AG09309 (cell line): Measurements from ENCODE around the gene GNAT1.

Experiments
- DNase-seq: peaks from one replicate; pipeline ENCODE4 v3.0.0-alpha.2; 2010; ENCODE audit warnings: low read depth
- H3K4me3 ChIP-seq: 2 replicates; pipeline ENCODE4 v1.5.1; 2011; ENCODE audit warnings: mild to moderate bottlenecking, low read depth, low read length, moderate library complexity; ENCODE audit not compliant: control insufficient read depth
- CTCF ChIP-seq: IDR thresholded peaks from 2 replicates; pipeline ENCODE4 v1.5.1; 2011; ENCODE audit warnings: mild to moderate bottlenecking, low read depth, low read length, inconsistent platforms; ENCODE audit not compliant: insufficient read depth, control insufficient read depth; ENCODE audit errors: missing control alignments

The GNAT1 gene

DNA sequence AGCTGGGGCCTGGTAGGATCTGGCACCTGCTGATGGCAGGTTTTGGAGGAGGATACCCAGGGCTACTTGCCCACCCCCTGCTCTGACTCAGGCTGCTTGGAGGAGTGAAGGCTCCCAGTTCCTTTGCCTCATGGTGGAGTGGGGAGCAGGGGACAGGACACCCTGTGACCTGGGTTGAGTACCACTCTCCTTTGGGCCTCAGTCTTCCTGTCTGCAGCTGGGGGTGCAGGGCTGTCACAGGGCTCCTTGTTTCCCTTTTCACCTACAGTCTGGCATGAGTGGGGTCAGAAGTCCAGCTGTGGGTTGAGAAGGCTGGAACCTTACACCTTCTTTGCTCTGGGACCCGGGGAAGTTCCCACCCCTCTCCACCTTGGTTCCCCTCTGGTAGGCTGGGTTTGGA is 21.6 kb upstream of the GNAT1 start:
- no peak for DNase-seq
- no peak overlapping the region for H3K4me3 ChIP-seq
- no peak for TF ChIP-seq CTCF

DNA sequence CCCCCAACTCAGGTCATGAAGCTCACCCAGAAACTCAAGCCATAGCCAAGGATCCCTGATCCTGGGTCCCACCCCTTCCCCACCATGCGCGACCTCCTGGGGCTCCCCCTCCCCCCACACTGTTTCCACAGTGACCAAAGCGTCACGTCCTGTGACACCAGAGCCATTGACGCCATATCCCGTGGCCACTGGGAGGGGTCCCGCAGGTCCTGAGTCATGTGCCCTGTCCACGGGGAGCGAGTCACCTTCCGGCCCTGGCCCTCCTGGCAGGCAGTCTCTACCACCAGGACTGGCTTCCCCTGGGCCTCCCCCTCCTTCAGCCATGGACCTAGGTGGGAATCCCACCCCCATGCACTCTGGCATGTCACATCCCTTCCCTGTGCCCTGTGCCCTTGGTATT is 20.7 kb upstream of the GNAT1 start:
- H3K4me3 ChIP-seq, result no peak overlapping the region
- DNase-seq, result peak; percentile 35
- TF ChIP-seq CTCF, result no peak

GRCh38 chr3:50171540-50172301 is 19.7 kb upstream of the GNAT1 start:
- no peak for TF ChIP-seq CTCF
- no peak for DNase-seq
- H3K4me3 ChIP-seq, result no peak overlapping the region

DNA sequence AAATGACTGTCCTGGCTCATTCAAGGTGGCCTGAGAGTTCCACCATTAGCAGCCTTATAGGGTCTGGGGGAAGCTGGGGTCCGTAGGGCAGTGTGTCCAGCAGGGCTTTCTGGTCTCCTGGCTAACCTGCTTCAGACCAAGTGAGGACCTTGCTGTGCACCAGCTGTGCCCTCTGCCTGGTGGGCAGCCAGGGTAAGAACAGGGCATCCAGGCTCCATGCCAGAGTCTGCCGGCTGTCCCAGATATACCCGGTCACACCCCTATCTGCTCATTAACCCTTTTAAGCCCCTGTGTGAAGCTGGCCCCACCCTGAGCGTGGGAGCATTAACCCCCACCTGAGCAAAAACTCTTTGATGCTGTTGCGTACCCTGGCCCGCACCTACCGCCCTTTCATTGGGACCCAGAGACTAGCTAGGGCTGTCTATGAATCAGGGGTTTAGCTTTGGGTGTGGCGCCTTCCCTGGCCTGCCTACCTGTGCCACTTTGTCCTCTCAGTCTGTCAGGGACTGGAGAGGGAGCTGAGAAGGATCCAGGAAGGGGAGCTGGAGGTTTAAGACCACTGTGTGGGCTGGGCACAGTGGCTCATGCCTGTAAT is 18.7 kb upstream of the GNAT1 start:
- no peak overlapping the region for H3K4me3 ChIP-seq
- no peak for DNase-seq
- TF ChIP-seq CTCF, result no peak

GRCh38 chr3:50173685-50174516 is 17.5 kb upstream of the GNAT1 start:
- DNase-seq, result no peak
- H3K4me3 ChIP-seq, result no peak overlapping the region
- no peak for TF ChIP-seq CTCF

DNA sequence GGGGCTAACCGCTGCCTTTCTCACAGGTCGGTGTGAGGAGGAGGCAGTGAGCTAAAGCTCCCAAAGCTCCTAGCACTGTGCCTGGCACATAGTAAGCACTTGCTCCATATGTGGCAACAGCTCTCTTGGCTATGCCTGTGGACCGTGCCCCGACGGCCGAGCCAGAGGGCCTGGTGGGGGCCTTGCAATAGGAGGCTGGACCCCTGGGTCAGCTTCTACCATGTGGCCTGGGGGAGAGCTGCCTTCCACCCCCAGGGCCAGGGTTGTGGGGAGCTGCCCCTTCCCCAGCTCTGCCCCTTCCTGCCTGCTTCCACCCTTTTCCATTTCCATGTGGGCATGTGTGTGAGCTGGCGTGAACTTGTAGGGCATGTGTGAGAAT is 16.9 kb upstream of the GNAT1 start:
- TF ChIP-seq CTCF, result no peak
- H3K4me3 ChIP-seq, result no peak overlapping the region

More for the DNA sequence above, 16.9 kb upstream of the GNAT1 start:
- no peak for DNase-seq
